NCI-H446 (cell line): ENCODE results near the gene MTA3.

ENCODE experiments used
- DNase-seq, 2 experiments: peaks; one replicate each; lab custom pipeline; 2025; lab: John Stamatoyannopoulos, UW

Gene MTA3

DNA sequence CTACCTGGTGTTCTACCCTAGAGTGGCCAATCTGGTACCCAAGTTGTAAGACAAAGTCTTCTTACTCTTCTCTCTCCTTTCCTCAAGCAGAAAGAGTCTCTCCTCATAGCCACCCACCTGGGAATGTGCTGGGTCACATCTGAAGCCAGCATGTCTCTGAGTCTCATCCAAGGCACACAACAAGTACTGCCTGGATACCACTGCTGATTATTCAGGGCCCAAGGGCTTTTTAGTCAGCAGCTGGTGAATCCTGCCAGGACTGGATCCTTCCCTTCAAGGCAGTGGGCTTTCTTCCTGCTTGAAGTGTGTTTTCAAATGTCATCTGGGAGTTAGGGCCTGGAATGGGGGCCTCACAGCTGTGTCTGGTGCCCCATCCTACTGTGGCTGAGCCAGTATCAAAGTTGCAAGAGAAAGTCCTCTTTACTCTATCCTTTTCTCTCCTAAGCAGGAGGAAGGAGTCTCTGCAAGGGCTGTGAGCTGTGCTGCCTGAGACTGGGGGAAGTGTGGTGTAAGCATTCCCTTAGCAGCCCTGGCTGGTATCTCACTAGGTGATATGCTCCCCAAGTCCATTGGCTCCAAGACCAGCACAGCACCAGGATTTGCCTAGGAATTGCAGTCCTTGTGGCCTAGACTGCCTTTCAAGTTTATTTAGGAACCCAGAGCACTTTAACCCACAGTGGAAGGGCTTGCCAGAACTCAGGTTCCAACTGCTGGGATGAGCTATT, 168.3 kb downstream of the MTA3 start:
- no peak for DNase-seq

GRCh38 chr2:42741140-42741539, 172.7 kb downstream of the MTA3 start:
- no peak for DNase-seq

- no peak for DNase-seq
Measured at GRCh38 chr2:42742740-42743658, 174.6 kb downstream of the MTA3 start.

- DNase-seq: no peak
Measured at GRCh38 chr2:42743659-42743990, 175.2 kb downstream of the MTA3 start.

GRCh38 chr2:42744545-42745082, 176.2 kb downstream of the MTA3 start:
- no peak for DNase-seq

- no peak for DNase-seq
Measured at GRCh38 chr2:42747422-42747821, 179.0 kb downstream of the MTA3 start.

GRCh38 chr2:42748840-42749239, 180.4 kb downstream of the MTA3 start:
- DNase-seq: no peak

DNA sequence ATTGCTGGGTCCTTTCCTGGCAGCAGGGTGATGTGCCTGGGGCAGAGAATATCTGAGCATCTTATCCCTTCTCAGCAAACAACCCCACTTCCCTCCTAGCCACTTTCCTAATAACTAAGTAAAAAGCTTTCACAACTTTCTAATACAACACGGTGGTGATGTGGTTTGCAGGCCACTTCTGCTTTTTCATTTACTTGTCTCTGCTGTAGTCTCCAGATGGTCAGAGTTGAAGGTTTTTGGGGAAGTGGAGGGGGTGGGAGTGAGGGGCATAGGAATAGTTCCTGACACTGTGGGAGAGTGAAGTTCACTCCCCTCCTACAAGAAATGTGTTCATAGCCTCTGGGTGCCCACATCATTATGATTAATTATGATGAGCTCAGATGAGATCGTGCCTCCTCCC, 183.9 kb downstream of the MTA3 start:
- no peak for DNase-seq

GRCh38 chr2:42752816-42753813, 184.7 kb downstream of the MTA3 start:
- DNase-seq: no peak

- no peak for DNase-seq
Measured at GRCh38 chr2:42754021-42754775, 185.8 kb downstream of the MTA3 start.

GRCh38 chr2:42754776-42755140, 186.3 kb downstream of the MTA3 start:
- DNase-seq: no peak

DNA sequence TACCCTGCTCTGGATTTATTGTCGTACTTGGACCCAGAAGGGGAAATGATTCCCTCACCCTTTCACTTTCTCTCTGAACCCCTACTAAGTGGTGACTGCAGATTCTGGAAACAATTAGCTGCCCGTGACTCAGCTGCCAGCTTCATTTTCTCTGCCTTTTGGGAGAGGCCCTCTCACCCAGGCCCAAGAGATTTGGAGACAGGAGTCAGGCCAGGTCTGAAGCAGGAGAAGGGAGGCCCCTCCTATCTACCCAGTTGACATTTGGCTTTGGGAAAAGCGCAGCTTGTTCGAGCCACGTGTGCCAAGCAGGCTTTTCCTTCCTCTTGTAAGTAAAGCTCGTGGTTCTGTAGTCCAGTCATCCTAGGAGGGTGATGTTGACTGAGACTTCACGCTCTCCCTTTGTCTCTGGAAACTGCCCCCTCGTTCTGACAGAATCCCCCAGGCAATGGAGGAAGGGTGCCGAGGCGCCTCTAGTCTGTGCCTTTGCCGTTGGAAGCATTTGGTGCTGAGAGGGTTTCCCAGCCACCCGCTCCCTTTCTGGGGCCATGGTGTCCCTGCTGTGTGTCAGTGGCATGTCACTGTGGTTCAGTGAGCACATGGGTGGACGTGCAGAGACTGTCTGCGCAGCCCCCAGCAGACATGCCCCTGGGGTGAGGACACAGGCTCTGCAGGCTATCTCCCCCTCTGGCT, 186.9 kb downstream of the MTA3 start:
- no peak for DNase-seq

DNA sequence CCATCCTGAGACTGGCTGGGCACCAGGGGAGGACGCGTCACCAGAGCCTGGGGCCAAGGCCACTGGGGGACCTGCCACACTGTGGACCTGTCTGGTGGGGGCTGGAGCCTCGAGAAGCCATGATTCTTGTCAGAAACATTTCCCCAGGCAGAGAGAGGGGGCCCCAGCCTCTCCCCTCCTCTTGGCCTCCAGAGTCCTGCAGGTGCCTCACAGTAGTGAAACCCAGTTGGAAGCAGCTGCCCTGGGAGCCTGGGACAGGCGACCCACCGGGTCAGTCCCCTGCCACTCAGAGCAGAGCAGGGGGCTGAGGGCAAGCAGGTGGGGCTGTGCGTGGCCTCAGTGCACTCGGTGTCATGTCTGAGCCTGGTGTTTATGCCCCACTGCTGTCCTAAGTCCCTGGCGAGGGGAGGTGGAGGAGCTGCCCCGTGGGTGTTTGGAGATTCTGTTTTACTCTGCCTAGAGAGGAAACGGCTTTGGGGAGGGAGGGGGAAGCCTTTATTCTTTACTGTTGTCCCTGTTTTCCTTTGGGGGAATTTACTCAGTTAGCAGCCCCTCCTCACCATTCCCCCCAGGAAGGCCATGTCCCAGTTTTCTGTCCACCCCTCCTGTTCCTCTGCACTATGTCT, 187.8 kb downstream of the MTA3 start:
- no peak for DNase-seq

DNA sequence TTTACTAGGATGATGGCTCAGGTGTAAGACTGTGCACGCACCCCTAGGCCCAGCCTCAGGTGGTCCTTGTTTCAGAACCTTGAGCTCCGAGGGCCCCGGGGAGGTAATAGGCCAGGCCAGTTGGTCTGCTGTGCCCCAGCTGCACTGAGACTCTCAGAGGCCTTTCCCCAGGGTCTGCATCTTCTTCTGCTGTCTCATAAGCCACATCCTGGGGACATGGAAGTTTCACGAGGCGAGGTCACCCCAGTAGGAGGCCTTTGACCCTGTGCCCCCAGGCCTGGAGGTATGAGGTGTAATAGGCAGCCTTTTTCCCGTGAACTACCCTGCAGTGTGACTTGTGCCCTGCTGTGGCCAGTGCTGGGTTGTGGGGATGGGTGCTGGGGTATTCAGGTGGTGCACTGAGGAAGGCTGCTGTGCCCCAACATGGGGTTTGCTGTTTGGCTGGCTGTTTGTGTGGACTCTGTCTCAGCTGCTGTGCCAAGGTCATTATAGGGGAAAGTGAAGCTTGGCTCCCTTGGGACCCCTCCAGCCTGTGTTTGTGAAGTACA, 188.6 kb downstream of the MTA3 start:
- no peak for DNase-seq

DNA sequence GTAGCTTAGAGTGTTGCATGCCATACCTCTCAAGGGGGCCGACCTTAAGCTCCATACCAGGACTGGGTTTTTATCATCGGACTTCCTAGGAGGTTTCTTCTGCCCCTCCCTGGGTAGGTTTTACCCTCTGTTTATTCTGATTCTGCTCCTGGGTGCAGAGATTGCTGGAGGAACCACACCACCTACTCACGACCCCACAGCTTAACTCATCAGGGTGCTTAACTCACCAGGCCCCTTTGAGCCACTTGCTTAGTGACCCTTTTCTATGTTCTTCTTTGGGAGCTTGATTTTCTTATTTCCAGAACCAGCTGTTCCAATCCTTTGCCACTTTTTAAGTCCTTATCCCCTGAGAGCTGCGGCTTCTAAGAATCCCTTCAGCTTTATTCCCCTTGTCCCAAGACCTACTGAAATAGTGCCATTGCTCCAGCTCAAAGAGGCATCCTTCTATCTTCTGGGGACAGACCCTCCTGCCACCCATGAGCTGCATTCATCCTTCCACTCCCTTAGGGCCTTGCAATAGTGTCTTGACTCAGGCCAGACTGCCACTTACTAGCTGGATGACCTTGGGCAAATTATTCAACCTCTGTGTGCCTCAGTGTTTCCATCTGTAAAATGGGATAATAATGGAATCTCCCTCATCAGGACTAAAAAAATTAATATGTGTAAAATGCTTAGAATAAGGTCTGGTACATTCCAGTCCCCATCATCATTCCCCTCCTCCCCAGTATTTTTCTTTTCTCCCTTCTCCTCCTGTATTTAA, 189.7 kb downstream of the MTA3 start:
- DNase-seq: no peak

DNA sequence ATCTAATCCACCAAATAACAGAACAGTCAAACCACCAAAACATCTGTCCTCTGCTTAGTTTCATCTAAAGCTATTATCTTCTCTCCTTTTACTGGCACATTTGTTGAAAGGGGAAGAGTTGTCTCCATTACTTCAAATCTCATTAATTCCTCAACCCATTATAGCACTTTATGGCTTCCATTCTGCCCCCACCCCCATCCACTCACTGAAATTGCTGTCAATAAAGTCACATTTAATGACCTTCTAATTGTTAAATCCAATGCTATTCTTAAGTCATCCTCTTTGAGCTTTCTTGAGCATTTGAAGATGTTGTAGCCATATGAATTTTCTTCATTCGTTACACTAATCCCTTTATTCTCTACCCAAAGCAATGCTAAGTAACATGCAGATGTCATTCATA, 190.3 kb downstream of the MTA3 start:
- DNase-seq: no peak

DNA sequence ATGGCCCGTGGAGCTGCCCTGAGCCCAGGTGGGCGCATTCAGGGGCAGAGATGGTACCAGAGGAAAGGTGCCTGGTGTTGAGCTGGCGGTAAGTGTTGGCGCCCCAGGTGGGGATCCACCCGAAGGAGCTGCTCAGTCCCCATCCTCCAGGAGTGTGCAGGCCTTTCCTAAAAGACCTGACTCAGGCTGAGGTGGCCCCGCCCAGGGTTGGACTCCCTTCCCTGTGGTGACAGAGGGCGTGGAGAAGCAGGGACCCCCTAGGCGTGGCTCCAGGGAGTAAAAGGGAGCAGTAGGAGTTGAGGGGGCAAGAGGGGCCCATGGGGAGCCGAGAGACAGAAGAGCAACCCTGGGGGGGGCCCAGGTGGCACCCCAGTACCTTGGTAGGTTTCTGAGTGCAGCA, 193.1 kb downstream of the MTA3 start:
- no peak for DNase-seq

DNA sequence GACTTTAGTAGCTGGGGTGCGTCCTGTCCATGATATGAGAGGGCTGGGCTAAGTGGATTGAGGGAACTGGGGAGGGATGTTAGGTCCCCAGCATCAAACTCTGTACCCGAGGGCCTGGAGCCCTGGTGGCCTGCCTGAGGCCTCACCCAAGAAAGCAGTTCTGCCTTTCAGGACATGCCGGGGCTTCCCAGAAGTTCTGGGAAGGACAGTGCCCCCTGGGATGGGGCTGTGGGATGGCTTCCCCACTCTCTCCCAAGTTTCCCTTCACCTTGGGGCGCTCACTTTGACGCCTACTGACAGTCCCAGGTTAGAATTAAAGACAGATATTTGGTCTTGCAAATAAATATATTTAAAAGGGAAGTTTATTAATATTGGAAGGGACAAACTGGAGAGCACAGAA, 193.7 kb downstream of the MTA3 start:
- DNase-seq: no peak
